Measurements from ENCODE around the gene SCAF8.
"Not testable (repeated sequence)": the region's sequence is repeated elsewhere in the genome, so short reads cannot be mapped to it uniquely, and the experiment has no call there.

Gene SCAF8

GRCh38 chr6:154782193-154782592, 49.0 kb downstream of the SCAF8 start:
- DNase-seq = no peak

- no peak for DNase-seq
Observed at GRCh38 chr6:154783229-154783628, 50.0 kb downstream of the SCAF8 start.

- DNase-seq = no peak
Observed at GRCh38 chr6:154785075-154785474, 51.9 kb downstream of the SCAF8 start.

GRCh38 chr6:154786144-154786868, 53.1 kb downstream of the SCAF8 start:
- no peak for DNase-seq

GRCh38 chr6:154791556-154792317, 58.5 kb downstream of the SCAF8 start:
- DNase-seq = no peak

- DNase-seq = no peak
Observed at GRCh38 chr6:154792325-154792724, 59.1 kb downstream of the SCAF8 start.

- no peak for DNase-seq
Observed at GRCh38 chr6:154792761-154793160, 59.5 kb downstream of the SCAF8 start.

- no peak for DNase-seq
Observed at GRCh38 chr6:154796484-154796883, 63.3 kb downstream of the SCAF8 start.

- DNase-seq = no peak
Observed at GRCh38 chr6:154797857-154798256, 64.6 kb downstream of the SCAF8 start.

- no peak for DNase-seq
Observed at GRCh38 chr6:154800338-154800737, 67.1 kb downstream of the SCAF8 start.

- no peak for DNase-seq
Observed at GRCh38 chr6:154805288-154805911, 72.2 kb downstream of the SCAF8 start.

GRCh38 chr6:154806804-154807203, 73.6 kb downstream of the SCAF8 start:
- no peak for DNase-seq

GRCh38 chr6:154811663-154812062, 78.4 kb downstream of the SCAF8 start:
- not testable (repeated sequence) for DNase-seq

- no peak for DNase-seq
Observed at GRCh38 chr6:154814063-154814462, 80.8 kb downstream of the SCAF8 start.

- DNase-seq = no peak
Observed at GRCh38 chr6:154815938-154816820, 83.0 kb downstream of the SCAF8 start.

GRCh38 chr6:154821099-154821498, 87.9 kb downstream of the SCAF8 start:
- DNase-seq = no peak

- DNase-seq = no peak
Observed at GRCh38 chr6:154821638-154822037, 88.4 kb downstream of the SCAF8 start.

- DNase-seq = no peak
Observed at GRCh38 chr6:154822947-154823558, 89.8 kb downstream of the SCAF8 start.

- DNase-seq = no peak
Observed at GRCh38 chr6:154824076-154824475, 90.9 kb downstream of the SCAF8 start.

- DNase-seq = no peak
Observed at GRCh38 chr6:154829970-154830369, 96.8 kb downstream of the SCAF8 start.

GRCh38 chr6:154830771-154831170, 97.6 kb downstream of the SCAF8 start:
- no peak for DNase-seq

- DNase-seq = no peak
Observed at GRCh38 chr6:154835307-154835706, 102.1 kb downstream of the SCAF8 start.

Measured in C1 segment of cervical spinal cord (tissue), 14 donors.